Hippocampal formation (tissue), 2 donors: ENCODE results near the gene TPM4.

Experiments used
- DNase-seq, 2 donors: peaks; one replicate each; lab custom pipeline; 2025; lab: John Stamatoyannopoulos, UW

Gene TPM4

DNA sequence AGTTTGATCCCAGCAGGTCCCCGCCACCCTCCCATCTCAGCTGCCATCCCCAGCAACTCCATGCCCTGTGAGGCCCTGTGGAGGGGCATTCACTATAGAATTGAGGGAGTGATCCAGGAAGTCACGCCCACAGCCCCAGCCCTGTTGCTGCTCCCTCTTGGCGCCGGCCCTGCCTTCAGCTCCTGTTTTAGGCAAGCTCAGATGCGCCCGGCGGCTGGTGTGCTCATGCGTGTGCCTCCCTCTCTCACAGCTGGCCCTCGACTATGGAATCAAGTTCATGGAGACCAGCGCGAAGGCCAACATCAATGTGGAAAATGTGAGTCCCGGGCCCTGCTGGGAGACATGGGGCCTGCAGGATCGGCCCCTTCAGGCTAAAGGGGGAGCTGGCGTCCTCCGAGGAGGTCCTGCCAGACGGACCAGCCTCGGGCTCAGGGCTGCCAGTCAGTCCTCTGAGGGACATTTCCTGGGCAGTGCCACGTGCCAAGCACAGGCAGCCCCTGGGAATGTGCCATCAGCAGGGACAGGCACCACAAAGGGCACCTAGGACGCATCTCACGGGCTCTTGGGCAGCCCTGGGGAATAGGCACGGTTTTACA is 51.6 kb downstream of the TPM4 start:
- no peak for DNase-seq

- no peak for DNase-seq
These were observed 55.4 kb downstream of the TPM4 start for GRCh38 chr19:16131648-16132047.

GRCh38 chr19:16133818-16134217 is 57.5 kb downstream of the TPM4 start:
- DNase-seq, result no peak

DNA sequence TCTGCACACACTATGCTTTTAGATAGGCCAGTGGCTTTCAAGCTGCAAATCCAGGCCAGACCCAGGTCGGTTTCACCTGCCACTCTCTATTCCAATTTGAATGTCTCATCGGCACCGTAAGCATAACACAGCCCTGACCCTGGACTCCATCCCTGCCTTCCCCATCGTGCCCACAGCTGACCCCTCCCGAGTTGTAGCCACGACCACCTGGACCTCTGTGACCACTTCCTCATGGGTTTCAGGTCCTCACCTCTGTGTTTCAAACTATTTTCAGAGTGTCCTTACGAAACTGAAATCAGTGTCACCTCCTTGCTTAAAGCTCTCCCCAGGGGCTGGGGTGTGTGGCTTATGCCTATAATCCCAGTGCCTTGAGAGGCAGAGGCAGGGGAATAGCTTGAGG is 58.2 kb downstream of the TPM4 start:
- no peak for DNase-seq

DNA sequence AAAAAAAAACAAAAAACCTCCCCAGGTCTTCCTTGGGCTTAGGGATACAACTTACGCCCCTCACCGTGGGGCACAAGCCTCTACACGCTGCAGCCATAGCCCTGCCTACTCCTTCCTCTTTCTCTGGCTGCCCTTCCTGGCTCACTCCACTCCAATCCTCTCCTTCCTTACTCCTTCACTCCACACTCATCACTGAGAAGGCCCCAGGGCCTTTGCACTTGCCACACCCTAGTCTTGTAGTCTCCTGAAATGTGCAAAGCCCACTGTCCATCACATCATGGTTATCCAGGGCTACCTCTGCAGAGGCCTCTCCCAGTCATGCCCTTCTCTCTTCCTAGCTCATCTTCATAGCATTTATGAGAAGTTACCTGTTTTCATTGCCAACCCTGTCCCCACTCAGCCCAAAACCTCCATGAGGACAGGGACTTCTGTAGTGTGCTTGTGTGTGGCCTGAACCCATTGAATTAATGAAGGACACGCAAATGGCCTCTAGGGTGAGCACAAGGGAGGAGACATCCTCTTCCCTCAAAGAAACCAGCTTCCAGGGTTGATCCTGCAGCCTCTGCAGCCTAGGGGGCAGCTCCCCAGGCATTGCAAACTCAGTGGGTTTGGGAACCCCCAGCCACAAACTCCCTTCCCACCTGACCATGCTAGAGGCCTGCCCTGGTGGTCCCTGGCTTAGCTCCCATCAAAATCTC is 59.3 kb downstream of the TPM4 start:
- no peak for DNase-seq

DNA sequence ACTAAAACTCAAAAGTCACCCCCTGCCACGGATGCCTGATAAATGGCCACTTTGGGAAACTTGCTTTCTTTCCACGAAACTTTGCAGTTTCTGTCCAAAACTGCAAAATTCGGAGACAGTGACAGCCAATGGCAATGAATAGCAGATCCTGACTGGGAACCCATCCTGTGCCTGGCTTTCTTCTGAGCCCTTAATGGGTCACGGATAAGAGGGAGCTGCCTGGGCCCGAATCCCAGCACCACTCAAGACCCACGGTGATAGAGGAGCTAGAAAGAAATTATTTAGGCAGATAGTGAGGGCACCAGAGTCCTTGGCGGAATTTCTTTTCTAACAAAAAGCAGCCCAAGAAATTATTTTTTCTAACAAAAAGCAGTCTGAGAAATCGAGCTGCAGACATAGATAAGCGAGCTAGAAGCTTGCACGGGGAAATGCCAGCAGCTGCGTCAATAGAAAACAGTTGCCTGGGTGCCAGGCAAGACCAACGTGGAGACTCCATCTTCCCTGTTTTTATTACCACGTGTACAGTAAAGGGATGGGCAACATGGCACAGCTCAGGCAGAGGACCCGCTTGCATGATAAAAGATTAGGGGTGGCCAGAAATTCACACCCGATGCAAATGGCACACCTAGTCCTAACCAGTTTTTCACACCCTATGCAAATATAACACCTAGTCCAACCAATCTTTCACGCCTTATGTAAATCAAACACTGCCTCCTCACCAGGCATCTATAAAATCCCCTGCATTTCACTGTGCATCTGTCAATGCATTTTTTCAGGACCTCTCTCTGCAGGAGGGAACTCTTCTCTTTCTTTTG is 60.1 kb downstream of the TPM4 start:
- no peak for DNase-seq

GRCh38 chr19:16139752-16140151 is 63.5 kb downstream of the TPM4 start:
- DNase-seq, result no peak

DNA sequence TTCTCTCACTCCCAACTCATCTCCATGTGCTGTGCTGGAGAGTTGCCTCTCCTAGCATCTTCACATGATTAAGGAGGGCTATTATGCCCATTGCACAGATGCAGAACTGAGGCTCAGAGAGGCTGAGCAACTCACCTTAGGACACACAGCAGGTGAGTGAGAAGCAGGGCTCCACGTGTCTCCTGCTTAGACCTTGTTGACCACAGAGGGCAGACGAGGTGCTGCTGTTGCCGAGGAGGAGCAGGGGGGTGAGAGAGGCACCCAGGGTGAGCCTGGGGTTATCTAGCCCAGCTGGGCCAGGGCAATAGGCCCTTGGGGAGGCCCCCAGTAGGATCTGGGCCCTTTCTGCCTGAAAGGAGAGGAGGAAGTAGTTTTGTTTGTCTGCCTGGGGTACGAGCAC is 64.7 kb downstream of the TPM4 start:
- no peak for DNase-seq

- no peak for DNase-seq
These were observed 65.8 kb downstream of the TPM4 start for GRCh38 chr19:16142032-16142580.

DNA sequence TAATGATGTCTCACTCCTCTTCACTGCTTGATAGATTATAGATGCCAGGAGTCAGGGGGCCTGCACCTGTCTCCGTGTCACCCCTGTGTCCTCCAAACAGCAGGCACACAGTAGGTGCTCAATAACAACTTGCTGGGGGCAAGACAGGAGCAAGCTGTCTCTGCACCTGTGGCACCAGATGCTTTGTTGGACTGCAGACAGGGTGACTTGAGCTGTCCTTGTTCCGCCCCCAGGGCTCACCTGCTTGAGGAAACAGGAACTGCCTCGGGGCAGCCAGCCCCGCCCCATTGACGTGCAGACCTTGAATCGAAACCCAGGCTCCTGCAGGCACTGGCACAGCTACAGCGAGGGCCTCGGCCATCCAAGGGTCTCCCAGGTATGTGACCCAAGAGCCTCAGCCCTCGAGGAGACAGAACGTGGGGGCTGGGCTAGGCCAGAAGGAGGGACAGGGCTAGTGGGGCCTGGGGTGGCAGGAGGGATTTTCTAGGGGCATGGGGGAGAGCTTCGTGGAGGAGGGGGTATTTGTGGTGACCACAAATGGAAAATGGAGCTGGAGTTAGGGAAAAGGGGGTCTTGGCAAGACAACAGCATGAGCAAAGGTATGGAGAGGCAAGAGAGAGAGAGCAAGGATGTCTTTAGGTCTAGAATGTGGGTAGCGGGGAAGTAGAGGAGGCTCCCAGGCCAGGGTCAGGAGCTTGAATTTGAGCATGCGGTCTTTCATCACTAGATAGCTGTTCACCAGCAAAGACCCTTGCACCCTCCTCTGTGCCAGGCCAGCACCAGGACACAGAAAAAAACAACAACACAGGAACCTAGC is 67.3 kb downstream of the TPM4 start, which contains the start of gene HSH2D:
TSS of gene HSH2D (plus strand) at position 287 of the 817 bp plus-strand sequence. CDS start 5,066 bp downstream, outside the sequence.
- no peak for DNase-seq

GRCh38 chr19:16144216-16144581 is 67.9 kb downstream of the TPM4 start:
- no peak for DNase-seq

GRCh38 chr19:16146112-16146511 is 69.8 kb downstream of the TPM4 start:
- DNase-seq, result no peak

- DNase-seq, result no peak
These were observed 72.3 kb downstream of the TPM4 start for GRCh38 chr19:16148443-16149229.
